IMR-90 (cell line): Measurements from ENCODE around the gene CDKL1. TPM values are rescaled to one million over a fixed set of nuclear protein-coding genes. Genes with fewer than 3 reads are reported as not detected.

ENCODE experiments used
- ATAC-seq: fragments of 200-7000 bp; cut with Tn5 transposase; 2 replicates; pipeline ENCODE4 v1.9.1; 2020; ENCODE audit warnings: low read depth, mild to moderate bottlenecking, moderate library complexity
- BruUV-seq: library from RNA; stranded (reverse); fragments of 400-500 nt; replicated peaks from 2 replicates; lab custom pipeline; 2021; lab: Mats Ljungman, UMichigan
- CTCF ChIA-PET: fragments of 300-600 bp; formaldehyde crosslinking; extraction: SDS; loops from one replicate; lab custom pipeline; 2021; ENCODE audit warnings: antibody characterized with exemption; lab: Yijun Ruan, JAX
- POLR2A ChIA-PET: fragments of 300-600 bp; sonication (Branson Sonifier 250); formaldehyde crosslinking; loops from one replicate; lab custom pipeline; 2022; ENCODE audit warnings: antibody characterized with exemption; ENCODE audit not compliant: unreplicated experiment; lab: Charles Lee
- DNase-seq: peaks from one replicate; pipeline ENCODE4 v3.0.0; 2013
- H2AFZ ChIP-seq: replicated peaks from 2 replicates; pipeline ENCODE3; 2013; ENCODE audit warnings: low read length, mild to moderate bottlenecking; ENCODE audit not compliant: poor library complexity
- H2AK5ac ChIP-seq: 2 replicates; pipeline ENCODE4 v1.6.1; 2013; ENCODE audit warnings: low read depth, low read length, inconsistent platforms
- H2AK9ac ChIP-seq: replicated peaks from 2 replicates; pipeline ENCODE3; 2013; ENCODE audit warnings: mild to moderate bottlenecking, low read depth, low read length, moderate library complexity; ENCODE audit not compliant: poor library complexity
- H2BK120ac ChIP-seq: 2 replicates; pipeline ENCODE4 v1.6.1; 2013; ENCODE audit warnings: low read depth, low read length, inconsistent platforms
- H2BK15ac ChIP-seq: 3 replicates; pipeline ENCODE4 v1.6.1; 2013; ENCODE audit warnings: low read depth, low read length, inconsistent platforms
- H2BK20ac ChIP-seq: 2 replicates; pipeline ENCODE4 v1.6.1; 2013; ENCODE audit warnings: low read depth, mild to moderate bottlenecking, inconsistent platforms, low read length, moderate library complexity
- H2BK5ac ChIP-seq: 2 replicates; pipeline ENCODE4 v1.6.1; 2013; ENCODE audit warnings: mild to moderate bottlenecking, low read depth, low read length, inconsistent platforms; ENCODE audit not compliant: poor library complexity, severe bottlenecking
- H3K14ac ChIP-seq: replicated peaks from 2 replicates; pipeline ENCODE4 v1.6.1; 2013; ENCODE audit warnings: low read depth, low read length, inconsistent platforms
- H3K18ac ChIP-seq: 2 replicates; pipeline ENCODE4 v1.6.1; 2013; ENCODE audit warnings: low read depth, low read length, control low read depth
- H3K23ac ChIP-seq: 2 replicates; pipeline ENCODE4 v1.6.1; 2013; ENCODE audit warnings: low read depth, low read length, inconsistent platforms
- H3K27ac ChIP-seq: 2 replicates; pipeline ENCODE4 v1.5.1; 2013; ENCODE audit warnings: mild to moderate bottlenecking, control low read depth, low read length; ENCODE audit not compliant: insufficient read depth
- H3K27me3 ChIP-seq: 2 replicates; pipeline ENCODE4 v1.6.1; 2013; ENCODE audit warnings: low read length; ENCODE audit not compliant: control insufficient read depth, insufficient read depth
- H3K36me3 ChIP-seq: 2 replicates; pipeline ENCODE4 v1.6.1; 2013; ENCODE audit warnings: low read length, mixed read lengths; ENCODE audit not compliant: control insufficient read depth, insufficient read depth
- H3K4ac ChIP-seq: 2 replicates; pipeline ENCODE4 v1.6.1; 2013; ENCODE audit warnings: low read depth, low read length, inconsistent platforms
- H3K4me1 ChIP-seq: 2 replicates; pipeline ENCODE4 v1.6.1; 2013; ENCODE audit warnings: low read length, mixed read lengths; ENCODE audit not compliant: control insufficient read depth, insufficient read depth
- H3K4me2 ChIP-seq: 2 replicates; pipeline ENCODE4 v1.6.1; 2013; ENCODE audit warnings: low read depth, mild to moderate bottlenecking, control low read depth, low read length, moderate library complexity
- H3K4me3 ChIP-seq: 2 replicates; pipeline ENCODE4 v1.5.1; 2013; ENCODE audit warnings: low read depth, mild to moderate bottlenecking, control low read depth, low read length, moderate library complexity; ENCODE audit not compliant: insufficient read depth
- H3K56ac ChIP-seq: 2 replicates; pipeline ENCODE4 v1.6.1; 2013; ENCODE audit warnings: low read length, inconsistent platforms; ENCODE audit not compliant: insufficient read depth; ENCODE audit errors: extremely low read depth
- H3K79me1 ChIP-seq, 2 experiments: 2 replicates each; pipeline ENCODE4 v1.6.1; 2013; ENCODE audit warnings: low read length in 2 of 2, inconsistent platforms in 1 of 2, low read depth in 1 of 2
- H3K9ac ChIP-seq: 2 replicates; pipeline ENCODE4 v1.6.1; 2013; ENCODE audit warnings: low read depth, low read length, control low read depth
- H3K9me1 ChIP-seq: 2 replicates; pipeline ENCODE4 v1.6.1; 2013; ENCODE audit warnings: low read length, inconsistent platforms; ENCODE audit not compliant: insufficient read depth
- H3K9me3 ChIP-seq: 2 replicates; pipeline ENCODE4 v1.6.1; 2013; ENCODE audit warnings: low read length; ENCODE audit not compliant: control insufficient read depth, insufficient read depth
- H4K20me1 ChIP-seq: 2 replicates; pipeline ENCODE4 v1.6.1; 2013; ENCODE audit warnings: low read length, inconsistent platforms; ENCODE audit not compliant: insufficient read depth
- H4K5ac ChIP-seq: 2 replicates; pipeline ENCODE4 v1.6.1; 2013; ENCODE audit warnings: mild to moderate bottlenecking, low read depth, low read length, control low read depth
- H4K8ac ChIP-seq, 2 experiments: 2 replicates each; pipeline ENCODE4 v1.6.1; 2013; ENCODE audit warnings: low read depth in 2 of 2, low read length in 2 of 2, control low read depth in 1 of 2, inconsistent platforms in 1 of 2
- H4K91ac ChIP-seq: 2 replicates; pipeline ENCODE4 v1.6.1; 2013; ENCODE audit warnings: low read depth, low read length, inconsistent platforms; ENCODE audit not compliant: insufficient read depth
- BHLHE40 ChIP-seq: fragments of 150-350 bp; IDR thresholded peaks from 2 replicates; pipeline ENCODE4 v1.6.1; 2016; ENCODE audit warnings: mild to moderate bottlenecking, low read depth, low read length
- CEBPB ChIP-seq: IDR thresholded peaks from 2 replicates; pipeline ENCODE4 v1.6.1; 2012; ENCODE audit warnings: low read depth, low read length, improper control_type of control experiment
- CHD1 ChIP-seq: IDR thresholded peaks from 2 replicates; pipeline ENCODE4 v1.6.1; 2012; ENCODE audit warnings: low read depth, low read length, improper control_type of control experiment
- CTCF ChIP-seq: conservative IDR thresholded peaks from 2 replicates; pipeline ENCODE4 v1.5.1; 2012; ENCODE audit warnings: mild to moderate bottlenecking, low read depth, low read length, improper control_type of control experiment
- ELK1 ChIP-seq: fragments of 150-350 bp; IDR thresholded peaks from 2 replicates; pipeline ENCODE4 v1.6.1; 2016; ENCODE audit warnings: low read depth, mild to moderate bottlenecking, low read length, moderate library complexity, borderline replicate concordance
- FOS ChIP-seq: fragments of 150-350 bp; IDR thresholded peaks from 2 replicates; pipeline ENCODE4 v1.6.1; 2016; ENCODE audit warnings: low read depth, low read length
- MAFK ChIP-seq: IDR thresholded peaks from 2 replicates; pipeline ENCODE4 v1.6.1; 2012; ENCODE audit warnings: low read depth, low read length, improper control_type of control experiment
- MXI1 ChIP-seq: IDR thresholded peaks from 2 replicates; pipeline ENCODE4 v1.6.1; 2012; ENCODE audit warnings: low read depth, mild to moderate bottlenecking, low read length, moderate library complexity, borderline replicate concordance
- NFE2L2 ChIP-seq: fragments of 150-350 bp; IDR thresholded peaks from 2 replicates; pipeline ENCODE4 v1.6.1; 2016; ENCODE audit warnings: low read depth, mild to moderate bottlenecking, low read length
- RCOR1 ChIP-seq: IDR thresholded peaks from 2 replicates; pipeline ENCODE4 v1.6.1; 2012; ENCODE audit warnings: mild to moderate bottlenecking, low read length, improper control_type of control experiment; ENCODE audit not compliant: insufficient replicate concordance
- SMC3 ChIP-seq: fragments of 150-350 bp; IDR thresholded peaks from 2 replicates; pipeline ENCODE4 v1.6.1; 2016; ENCODE audit warnings: low read depth, mild to moderate bottlenecking, antibody characterized with exemption, low read length, moderate library complexity
- WGBS, 2 experiments: methylation state at CpG; one replicate each; pipeline versions ENCODE4 v1.1.5 to v1.1.7; 2013; ENCODE audit warnings: missing lambda C conversion rate in 2 of 2; ENCODE audit not compliant: insufficient read length in 1 of 2; ENCODE audit errors: extremely low coverage in 2 of 2; 5-methylcytosine and 5-hydroxymethylcytosine counted together
- dilution Hi-C: fragments of 300-500 bp; cut with HindIII; formaldehyde crosslinking; loops from one replicate; pipeline ENCODE4 v1.14.3; 2018; ENCODE audit warnings: low sequenced_read_pairs; ENCODE audit not compliant: unreplicated experiment
- in situ Hi-C: fragments of 300-500 bp; cut with MboI; formaldehyde crosslinking; loops from 3 replicates; pipeline ENCODE4 v1.14.3; 2019; ENCODE audit warnings: low sequenced_read_pairs, inconsistent platforms, mixed read lengths
- intact Hi-C: fragments of 100-400 bp; cut with micrococcal nuclease; formaldehyde crosslinking; loops from 2 replicates; pipeline ENCODE4 v1.10.0; 2022
- polyA plus RNA-seq, 3 experiments: library from polyadenylated mRNA; depleted of rRNA; stranded (reverse); fragments of >200 nt; gene quantifications; 2 replicates each; pipeline ENCODE4 v1.2.3, GENCODE V29; 2012; ENCODE audit warnings: low replicate concordance in 1 of 3
- total RNA-seq: library from RNA; depleted of rRNA; stranded (reverse); fragments of >200 nt; gene quantifications from 2 replicates; pipeline ENCODE4 v1.2.3, GENCODE V29; 2012

Gene CDKL1
- total and polyA plus RNA-seq, 2 of the 4 experiments (the other 2 are of a cell fraction), result 1.9 to 3.8 TPM

GRCh38 chr14:50425105-50425504, 28.4 kb upstream of the CDKL1 start:
- in situ Hi-C loops, result no loop called here

More at GRCh38 chr14:50425105-50425504, 28.4 kb upstream of the CDKL1 start:
- Histone ChIP-seq H3K27ac (no peak overlapping the region), H3K4ac (no peak overlapping the region), H3K14ac (no peak overlapping the region), H3K27me3 (no peaks in the 10 kb centered on the region), H4K91ac (no peak overlapping the region), H2AK5ac (no peak overlapping the region), H3K36me3 (peaks cover 22% of the 10 kb centered on the region), H3K4me2 (no peak overlapping the region), H4K5ac (no peak overlapping the region), H3K4me1 (no peaks in the 10 kb centered on the region), H3K4me3 (no peak overlapping the region), H2BK120ac (no peak overlapping the region), H3K79me1 (peaks cover 0 to 4% of the 10 kb centered on the region in 2 experiments; a peak in 3 of 4 replicates), H3K9me3 (no peaks in the 10 kb centered on the region), H2AFZ (no peak overlapping the region), H2BK20ac (no peak overlapping the region), H3K18ac (no peak overlapping the region), H2BK5ac (no peak overlapping the region), H3K56ac (no peak overlapping the region), H4K20me1 (no peaks in the 10 kb centered on the region), H4K8ac (no peak overlapping the region), H3K9ac (no peak overlapping the region), H2BK15ac (no peak overlapping the region), H3K9me1 (no peaks in the 10 kb centered on the region), H2AK9ac (no peak overlapping the region), H3K23ac (no peak overlapping the region)
- WGBS, 2 experiments, result no CpG with 5 or more reads among the region's 2 CpGs
- TF ChIP-seq RCOR1 (no peak), CTCF (no peak), CHD1 (no peak), ELK1 (no peak), MAFK (no peak), MXI1 (no peak), BHLHE40 (no peak), NFE2L2 (no peak), FOS (no peak), SMC3 (no peak), CEBPB (no peak)
- ATAC-seq (no peak), DNase-seq (no peak)
- dilution Hi-C loops, result no loop called here
- no TSS peak for BruUV-seq
- intact Hi-C loops, result no loop called here
- ChIA-PET POLR2A (no interaction called here), CTCF (interaction anchor here (1.6 kb wide), 1 partner anchor 104 kb away, joined by 3 read pairs; no protein-coding TSS in a partner anchor)
